GM11168 (cell line): ENCODE data around the gene R3HCC1L.
"Not testable (repeated sequence)": the region's sequence is repeated elsewhere in the genome, so short reads cannot be mapped to it uniquely, and the experiment has no call there.

Experiments
- in situ Hi-C: fragments of 300-500 bp; cut with MboI; formaldehyde crosslinking; loops from one replicate; pipeline ENCODE4 v1.12.0; 2022; ENCODE audit warnings: low sequenced_read_pairs; ENCODE audit not compliant: unreplicated experiment

R3HCC1L gene

DNA sequence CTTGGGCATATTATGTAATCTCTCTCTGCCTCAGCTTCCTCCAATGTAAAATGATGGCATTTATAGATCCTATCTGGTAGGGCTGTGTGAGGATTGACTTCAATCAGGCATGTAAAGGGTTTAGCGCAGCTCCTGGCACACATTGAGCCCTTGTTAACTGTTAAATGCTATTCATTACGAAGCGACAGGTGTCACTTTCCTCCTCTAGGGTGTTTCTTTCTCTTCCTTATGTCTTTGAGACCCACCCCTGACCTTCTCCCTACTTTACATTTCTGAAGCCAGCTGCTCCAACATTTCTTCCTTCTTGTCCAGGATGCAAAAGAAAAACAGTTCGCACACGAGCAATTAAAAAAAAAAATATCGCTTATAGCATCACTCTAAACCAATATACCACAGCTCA lies 5.7 kb upstream of the R3HCC1L start:
- in situ Hi-C loops: no loop called here

DNA sequence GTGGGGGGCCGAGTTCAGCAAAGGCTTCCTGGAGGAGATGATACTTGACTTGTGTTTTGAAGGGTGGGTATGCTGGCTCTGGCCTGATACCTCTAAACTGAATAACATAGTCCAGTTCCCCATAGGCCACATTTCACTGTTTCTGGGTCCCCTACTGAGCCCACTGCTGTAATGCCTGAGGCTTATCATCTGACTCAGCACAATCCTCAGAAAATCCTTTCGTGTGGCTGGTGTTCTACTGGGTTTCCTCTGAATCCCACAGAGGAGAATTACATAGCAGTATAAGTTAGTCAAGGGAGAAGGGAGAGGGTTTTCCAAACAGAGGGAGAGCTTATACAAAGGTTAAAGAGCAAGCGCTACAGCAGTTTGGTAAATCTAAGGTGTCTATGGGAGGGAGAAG lies 2.8 kb upstream of the R3HCC1L start:
- in situ Hi-C loops: no loop called here

DNA sequence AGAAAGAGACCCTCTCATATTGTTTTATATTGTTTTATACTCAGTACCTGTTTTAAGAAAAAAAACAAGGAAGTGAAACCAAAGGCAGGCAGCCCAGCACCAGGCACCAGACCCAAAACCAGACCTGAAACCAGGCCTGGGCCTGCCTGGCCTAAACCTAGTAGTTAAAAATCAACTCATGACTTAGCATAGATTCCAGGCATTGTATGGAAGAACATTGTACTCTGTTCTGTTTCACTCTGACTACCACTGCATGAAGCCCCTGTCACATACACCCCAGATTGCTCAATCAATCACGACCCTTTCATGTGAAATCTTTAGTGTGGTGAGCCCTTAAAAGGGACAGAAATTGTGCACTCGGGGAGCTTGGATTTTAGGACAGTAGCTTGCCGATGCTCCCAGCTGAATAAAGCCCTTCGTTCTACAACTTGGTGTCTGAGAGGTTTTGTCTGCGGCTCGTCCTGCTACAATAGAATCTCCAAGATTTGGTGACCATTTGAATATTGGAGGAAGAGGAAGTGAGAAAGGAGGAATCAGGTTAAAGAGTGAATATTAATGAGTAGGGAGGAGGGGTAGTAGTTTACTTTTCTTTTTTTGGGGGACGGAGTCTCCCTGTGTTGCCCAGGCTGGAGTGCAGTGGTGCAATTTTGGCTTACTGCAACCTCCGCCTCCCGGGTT lies 1.2 kb upstream of the R3HCC1L start:
- in situ Hi-C loops: not testable (repeated sequence)

DNA sequence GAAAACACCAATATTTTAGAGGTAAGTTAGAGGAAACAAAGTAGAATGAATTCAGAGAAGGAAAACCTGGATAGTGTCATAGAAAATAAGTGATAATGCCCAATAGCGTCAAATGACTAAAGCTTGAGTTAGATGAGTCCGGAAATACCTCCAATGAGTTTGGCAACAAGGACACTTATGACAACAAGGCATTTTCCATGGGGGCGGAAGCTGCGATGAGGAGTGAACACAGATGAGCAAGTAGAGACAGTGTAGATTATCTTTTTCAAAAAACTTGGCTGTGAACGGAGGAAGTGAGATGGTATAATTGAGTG lies 383 bp upstream of the R3HCC1L start:
- in situ Hi-C loops: no loop called here

DNA sequence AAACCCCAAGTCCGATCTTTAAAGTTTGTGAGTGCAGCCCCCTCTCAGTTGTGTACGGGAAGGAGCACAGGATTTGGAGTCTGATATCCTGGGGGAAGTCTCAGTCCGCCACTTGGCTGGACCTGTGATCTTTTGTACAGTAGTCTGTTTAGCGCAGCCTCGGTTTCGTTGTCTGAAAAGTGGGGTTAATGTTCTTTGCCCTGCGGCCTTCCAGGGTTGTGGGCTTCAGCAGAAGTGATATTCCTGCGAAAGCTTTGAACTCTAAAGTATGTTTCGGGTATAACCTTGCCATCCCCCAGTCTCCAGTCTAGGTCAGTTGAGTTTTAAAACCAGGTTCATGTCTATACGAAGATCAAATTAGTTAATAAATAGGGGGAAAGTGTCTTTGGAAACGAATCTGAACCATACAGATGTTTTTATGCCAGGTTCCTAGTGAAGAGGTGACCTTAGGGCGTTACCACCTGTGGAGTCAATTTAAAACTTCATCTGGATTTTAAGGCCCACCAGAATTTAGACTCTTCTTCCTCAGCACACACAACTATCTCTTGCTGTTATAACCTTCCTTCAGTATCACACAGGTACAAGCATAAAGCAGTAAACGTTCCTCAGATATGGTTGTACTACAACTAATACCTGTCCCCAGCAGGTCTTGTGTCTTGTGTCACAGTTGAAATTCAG lies 904 bp downstream of the R3HCC1L start:
- in situ Hi-C loops: no loop called here

DNA sequence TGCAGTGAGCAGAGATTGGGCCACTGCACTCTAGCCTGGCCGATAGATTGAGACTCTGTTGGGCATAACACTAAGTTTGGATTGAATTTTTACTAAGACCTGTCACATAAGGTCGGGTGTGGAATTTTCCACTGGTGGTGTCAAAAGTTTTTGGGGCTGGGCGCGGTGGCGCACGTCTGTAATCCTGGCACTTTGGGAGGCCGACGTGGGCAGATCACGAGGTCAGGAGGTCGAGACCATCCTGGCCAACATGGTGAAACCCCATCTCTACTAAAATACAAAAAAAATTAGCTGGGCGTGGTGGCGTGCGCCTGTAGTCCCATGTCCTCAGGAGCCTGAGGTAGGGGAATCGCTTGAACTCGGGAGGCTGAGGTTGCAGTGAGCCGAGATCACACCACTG lies 2.3 kb downstream of the R3HCC1L start:
- in situ Hi-C loops: not testable (repeated sequence)

DNA sequence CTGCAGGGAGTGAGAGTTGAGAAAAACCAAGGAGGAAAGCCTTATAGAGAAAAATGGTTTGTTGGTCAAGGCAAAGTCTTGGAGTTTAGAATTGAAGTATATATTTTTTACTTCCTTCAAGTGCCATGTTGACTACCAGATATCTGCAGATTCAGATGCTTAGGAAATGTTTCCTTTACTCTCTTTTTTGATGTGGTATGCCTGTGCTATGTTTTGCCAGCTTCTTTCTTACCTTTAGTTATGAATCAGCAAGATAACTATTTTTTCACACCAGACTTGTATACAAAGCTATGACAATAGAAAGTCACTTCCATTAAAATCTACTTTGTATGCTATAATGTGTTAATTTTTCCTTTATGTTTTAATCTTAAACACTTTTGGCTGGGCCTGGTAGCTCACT lies 3.6 kb downstream of the R3HCC1L start:
- in situ Hi-C loops: no loop called here

DNA sequence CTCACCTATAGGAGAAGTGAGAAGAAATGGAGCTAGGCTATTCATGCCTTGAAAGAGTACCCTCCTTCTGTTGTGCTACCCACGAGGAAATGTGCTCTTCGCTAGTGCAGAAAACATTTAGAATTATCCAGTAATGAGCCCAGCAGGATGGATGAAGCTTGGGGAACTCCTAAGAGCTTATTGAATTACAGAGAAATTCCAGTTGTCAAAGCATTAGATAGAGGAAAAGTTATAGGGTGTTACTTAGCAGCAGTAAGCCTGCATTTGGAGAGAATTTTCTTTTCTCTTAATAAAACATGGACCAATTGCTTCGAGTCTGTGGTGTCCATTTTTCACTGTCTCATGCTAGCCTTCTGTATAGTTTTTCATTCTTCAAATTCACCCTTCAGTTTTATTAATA lies 5.0 kb downstream of the R3HCC1L start:
- in situ Hi-C loops: no loop called here

DNA sequence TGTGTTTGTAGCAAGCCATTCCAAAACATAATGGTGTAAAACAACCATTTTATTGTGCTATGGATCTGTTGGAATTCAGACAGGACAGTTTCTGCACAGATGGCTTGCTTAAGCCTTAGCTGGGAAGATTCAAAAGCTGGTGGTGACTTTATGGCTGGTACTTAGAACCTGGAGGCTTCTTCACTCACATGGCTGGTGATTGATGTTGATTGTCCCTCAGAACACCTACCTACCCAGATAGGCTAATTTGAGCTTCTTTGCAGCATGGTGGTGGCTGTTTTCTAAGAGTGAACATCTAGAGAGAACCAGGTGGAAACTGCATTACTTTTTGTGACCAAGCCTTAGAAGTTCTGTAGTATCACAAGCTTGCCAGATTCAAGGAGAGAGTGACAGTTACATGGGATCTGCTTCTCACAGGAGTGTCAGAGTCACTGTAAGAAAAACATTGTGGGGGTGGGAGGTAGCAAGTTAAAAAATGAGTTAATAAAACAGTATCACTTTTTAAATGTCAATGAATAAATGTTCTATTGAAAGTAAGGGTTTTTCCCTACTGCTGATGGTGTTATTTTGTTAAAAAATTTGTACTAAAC lies 7.1 kb downstream of the R3HCC1L start:
- in situ Hi-C loops: no loop called here

DNA sequence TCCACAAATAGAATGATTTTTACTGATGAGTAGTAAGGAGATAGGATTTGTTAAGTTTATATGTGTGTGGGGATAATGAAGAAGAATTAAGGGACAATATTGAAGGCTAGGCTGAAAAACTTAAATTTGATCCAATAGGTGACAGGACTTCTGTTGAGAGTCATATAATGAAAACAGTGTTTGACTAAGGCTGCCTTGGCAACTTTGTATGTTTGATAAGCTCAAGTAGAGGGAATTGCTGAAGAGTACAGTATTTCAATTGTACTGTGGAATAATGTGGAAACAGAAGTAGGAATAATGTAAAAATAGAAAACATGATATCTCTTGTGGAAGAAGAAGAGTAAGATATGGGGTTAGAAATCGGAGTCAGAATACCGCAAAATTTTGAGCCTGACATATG lies 10.5 kb downstream of the R3HCC1L start:
- in situ Hi-C loops: no loop called here

DNA sequence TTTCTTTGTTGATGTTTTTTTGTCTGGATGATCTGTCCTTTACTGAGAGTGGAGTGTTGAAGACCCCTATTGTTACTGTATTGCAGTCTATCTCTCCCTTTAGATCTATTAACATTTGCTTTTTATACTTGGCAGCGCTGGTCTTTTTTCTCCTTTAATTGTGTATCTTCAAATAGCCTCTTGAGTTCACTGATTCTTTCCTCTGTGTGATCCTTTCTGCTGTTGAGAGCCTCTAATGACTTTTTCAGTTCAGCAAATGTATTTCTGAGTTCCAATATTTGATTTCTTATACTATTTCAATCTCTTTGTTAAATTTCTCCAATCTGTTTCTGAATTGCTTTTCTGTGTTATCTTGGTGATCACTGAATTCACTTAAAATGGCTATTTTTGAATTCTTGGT lies 15.4 kb downstream of the R3HCC1L start:
- in situ Hi-C loops: no loop called here

DNA sequence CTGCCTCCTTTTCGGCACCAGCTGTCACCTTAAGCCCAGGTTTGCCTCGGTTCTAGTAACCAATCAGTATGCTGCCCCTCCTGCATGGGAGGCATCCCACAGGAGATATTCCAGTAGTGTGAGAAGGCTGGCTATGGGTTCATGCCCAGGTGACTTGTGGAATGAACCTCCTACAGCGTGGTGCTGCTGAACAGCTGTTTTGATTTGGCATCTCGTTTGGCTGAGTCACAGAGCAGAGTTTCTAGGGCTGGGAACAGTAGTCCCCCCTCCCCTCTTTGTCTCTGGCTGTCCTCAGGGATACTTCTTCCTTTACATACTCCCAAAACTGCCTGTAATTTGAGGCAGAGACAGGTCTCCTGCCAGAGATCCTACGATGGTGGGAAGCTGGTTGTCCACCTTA lies 16.1 kb downstream of the R3HCC1L start:
- in situ Hi-C loops: no loop called here

DNA sequence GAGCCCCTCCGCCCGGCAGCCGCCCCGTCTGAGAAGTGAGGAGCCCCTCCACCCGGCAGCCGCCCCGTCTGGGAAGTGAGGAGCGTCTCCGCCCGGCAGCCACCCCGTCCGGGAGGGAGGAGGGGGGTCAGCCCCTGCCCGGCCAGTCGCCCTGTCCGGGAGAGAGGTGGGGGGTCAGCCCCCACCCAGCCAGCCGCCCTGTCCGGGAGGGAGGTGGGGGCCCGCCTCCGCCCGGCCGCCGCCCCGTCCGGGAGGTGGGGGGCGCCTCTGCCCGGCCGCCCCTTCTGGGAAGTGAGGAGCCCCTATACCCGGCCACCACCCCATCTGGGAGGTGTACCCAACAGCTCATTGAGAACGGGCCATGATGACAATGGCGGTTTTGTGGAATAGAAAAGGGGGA lies 18.3 kb downstream of the R3HCC1L start:
- in situ Hi-C loops: not testable (repeated sequence)

DNA sequence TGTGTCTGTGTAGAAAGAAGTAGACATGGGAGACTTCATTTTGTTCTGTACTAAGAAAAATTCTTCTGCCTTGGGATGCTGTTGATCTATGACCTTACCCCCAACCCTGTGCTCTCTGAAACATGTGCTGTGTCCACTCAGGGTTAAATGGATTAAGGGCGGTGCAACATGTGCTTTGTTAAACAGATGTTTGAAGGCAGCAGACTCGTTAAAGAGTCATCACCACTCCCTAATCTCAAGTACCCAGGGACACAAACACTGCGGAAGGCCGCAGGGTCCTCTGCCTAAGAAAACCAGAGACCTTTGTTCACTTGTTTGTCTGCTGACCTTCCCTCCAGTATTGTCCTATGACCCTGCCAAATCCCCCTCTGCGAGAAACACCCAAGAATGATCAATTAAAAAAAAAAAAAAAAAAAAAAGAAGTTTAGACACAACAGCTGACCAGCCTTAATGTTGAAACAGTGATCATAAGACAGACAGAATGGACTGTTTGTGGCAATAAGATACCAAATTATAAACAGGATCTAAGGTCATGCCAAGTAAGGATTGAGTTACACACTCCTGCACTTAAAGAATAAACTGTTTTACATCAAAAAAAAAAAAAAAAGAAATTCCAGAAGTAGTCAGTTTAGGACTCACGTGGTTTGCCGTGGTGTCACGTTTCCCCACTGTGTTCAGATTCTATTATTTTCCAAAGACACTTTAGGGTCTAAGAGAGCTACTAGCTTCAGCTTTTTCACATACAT lies 18.9 kb downstream of the R3HCC1L start:
- in situ Hi-C loops: not testable (repeated sequence)

DNA sequence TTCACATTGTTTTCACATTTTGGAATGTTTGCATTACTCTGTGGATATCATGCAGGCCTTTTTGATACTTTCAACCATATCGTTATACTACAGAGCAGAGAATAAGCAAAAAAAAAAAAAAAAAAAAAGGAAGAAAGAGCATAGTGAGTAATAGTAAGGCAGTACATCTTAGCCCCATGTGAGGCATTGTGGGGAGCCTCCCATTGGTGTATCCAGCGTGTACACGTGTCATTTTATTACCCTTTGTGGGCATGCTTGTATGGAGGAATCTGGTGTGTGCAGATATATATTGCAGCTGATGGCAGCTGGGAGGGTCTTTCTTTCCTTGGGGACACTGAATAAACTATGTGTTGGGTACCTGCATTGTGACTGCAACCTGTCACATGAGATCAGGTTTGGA lies 19.6 kb downstream of the R3HCC1L start:
- in situ Hi-C loops: no loop called here

DNA sequence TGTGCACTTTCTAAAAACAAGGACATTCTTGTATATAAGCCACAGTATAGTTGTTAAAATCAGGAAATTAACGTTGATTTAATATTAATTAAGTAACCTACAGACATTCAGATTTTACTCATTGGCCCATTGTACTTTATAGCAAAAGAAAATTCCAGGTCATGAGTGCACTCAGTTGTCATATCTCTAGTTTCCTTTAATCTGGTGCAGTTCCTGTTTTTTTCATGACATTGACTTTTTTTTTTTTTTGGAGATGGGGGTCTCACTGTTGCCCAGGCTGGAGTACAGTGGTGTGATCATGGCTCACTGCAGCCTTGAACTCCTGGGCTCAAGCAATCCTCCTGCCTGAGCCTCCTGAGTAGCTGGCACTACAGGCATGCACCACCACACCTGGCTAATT lies 24.1 kb downstream of the R3HCC1L start:
- in situ Hi-C loops: no loop called here

DNA sequence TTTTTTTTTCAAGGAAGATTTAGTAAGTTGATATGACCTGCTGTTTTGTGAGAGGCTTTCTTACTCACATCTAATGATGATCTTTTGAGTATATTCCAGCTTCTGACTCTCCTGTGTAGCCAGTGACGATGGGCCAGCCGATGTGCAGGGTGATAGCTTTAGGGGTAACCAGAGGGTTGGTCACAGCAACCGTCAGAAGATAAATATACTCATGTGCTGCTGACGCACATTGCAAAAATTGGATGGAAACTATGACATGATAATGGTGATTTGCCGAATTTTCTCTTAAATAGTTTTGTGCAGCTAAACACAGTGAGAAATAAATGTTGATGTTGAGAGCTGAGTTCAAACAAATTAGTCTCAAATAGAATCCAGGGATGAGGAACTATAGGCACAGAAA lies 29.5 kb downstream of the R3HCC1L start:
- in situ Hi-C loops: no loop called here

DNA sequence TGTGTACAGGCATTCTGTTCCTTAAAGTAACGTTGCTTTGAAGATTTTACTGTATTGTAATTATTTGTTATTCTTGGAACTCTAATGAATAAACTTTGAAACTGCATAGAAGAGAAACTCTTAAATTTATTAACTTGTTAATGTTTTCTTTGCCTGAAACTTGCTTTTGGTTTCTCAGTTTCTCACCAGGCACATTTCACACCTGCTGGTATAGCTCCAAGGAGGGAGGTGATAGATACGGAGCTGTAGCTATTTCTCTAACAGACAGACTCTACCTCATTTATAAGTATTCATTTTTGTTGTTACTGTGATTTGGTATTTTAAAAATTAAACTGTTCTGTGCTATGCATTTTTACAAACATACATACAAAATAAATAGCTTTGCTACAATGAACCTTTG lies 32.7 kb downstream of the R3HCC1L start:
- in situ Hi-C loops: no loop called here

DNA sequence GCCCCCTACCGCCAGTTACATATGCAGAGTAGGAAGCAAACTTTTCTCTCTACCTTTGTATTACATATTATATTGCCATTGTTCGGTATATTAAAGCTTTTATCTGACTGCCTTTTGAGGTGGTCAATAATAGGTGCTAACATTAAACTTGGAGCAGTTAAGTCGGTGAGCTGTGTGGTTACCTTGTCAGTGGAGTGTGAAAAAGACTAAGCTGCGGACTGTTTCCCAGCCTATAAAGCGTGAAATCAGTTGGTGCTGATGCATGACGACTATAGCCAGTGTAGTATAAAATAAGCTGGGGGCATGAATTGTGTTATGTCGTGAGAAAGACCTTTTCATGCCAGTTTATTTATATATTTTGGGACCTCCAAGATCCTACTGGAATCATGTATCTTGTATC lies 33.7 kb downstream of the R3HCC1L start:
- in situ Hi-C loops: no loop called here

DNA sequence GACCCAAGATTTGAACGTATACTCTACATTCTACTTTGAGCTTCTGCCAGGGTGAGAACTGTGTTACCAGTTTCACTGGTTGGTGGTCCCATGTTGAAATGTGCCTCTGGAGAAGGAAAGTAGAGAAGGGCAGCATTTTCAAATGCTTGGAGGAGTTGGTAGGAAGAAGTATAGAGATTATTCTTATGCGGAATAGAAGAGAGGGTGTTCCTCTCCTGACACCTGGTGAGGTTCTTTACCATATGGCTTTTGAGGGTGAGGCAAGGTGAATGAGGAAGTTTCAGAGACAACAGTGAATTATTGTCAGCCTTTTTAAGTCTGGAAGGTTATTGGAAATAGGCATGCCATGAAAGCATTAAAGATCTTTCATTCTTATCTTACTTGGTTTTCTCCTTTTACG lies 34.3 kb downstream of the R3HCC1L start:
- in situ Hi-C loops: no loop called here

DNA sequence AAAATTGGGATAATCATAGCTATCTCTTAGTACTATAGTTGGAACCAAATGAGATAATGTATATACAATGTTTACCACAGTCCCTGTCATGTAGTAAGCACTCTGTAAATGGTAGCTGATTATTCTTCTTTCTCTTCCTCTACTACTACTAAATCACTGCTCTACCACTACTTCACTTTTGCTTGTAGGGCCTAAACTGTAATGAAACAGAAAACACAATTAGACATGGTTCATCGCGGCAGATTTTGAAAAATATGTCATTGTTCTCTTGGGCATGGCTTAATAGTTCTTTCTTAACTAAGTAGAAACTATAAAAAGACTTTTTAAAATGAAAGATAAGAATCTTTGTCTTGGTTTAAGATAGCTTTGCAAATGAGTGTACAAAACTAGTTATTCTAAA lies 34.9 kb downstream of the R3HCC1L start:
- in situ Hi-C loops: no loop called here
